HepG2 (cell line): ENCODE results near the gene PTGES3. TPM values are rescaled to one million over a fixed set of nuclear protein-coding genes. Genes with fewer than 3 reads are reported as not detected.

Experiments used
- EZH2 ChIP-seq: conservative IDR thresholded peaks from 2 replicates; pipeline ENCODE4 v1.6.1; 2012; ENCODE audit warnings: mild to moderate bottlenecking, low read depth, low read length, moderate library complexity
- FOXK1 ChIP-seq: sonication (generic); formaldehyde crosslinking; IDR thresholded peaks from 2 replicates; pipeline ENCODE4 v1.4.0; 2020; ENCODE audit warnings: low read depth, missing genetic modification reagents, borderline replicate concordance
- GABPA ChIP-seq, 2 experiments: IDR thresholded peaks; 2 replicates each; pipeline ENCODE4 v1.6.1; 2011 to 2016; ENCODE audit warnings: low read depth in 2 of 2, low read length in 1 of 2, missing biosample characterization in 1 of 2, missing genetic modification characterization in 1 of 2
- MAZ ChIP-seq, 2 experiments: sonication (generic) in 1 of 2; formaldehyde crosslinking in 1 of 2; IDR thresholded peaks; 2 replicates each; pipeline versions ENCODE4 v1.5.0 to v1.6.1; 2012 to 2020; ENCODE audit warnings: low read depth in 2 of 2, mild to moderate bottlenecking in 2 of 2, borderline replicate concordance in 1 of 2, improper control_type of control experiment in 1 of 2, low read length in 1 of 2, missing genetic modification reagents in 1 of 2, moderate library complexity in 1 of 2
- PCBP2 ChIP-seq: fragments of 200-400 bp; formaldehyde crosslinking; optimal IDR thresholded peaks from 2 replicates; pipeline ENCODE3; 2018; ENCODE audit warnings: low read length, low read depth; ENCODE audit not compliant: poor library complexity, severe bottlenecking
- PLRG1 ChIP-seq: fragments of 450-650 bp; conservative IDR thresholded peaks from 2 replicates; pipeline ENCODE4 v1.6.1; 2016
- POGK ChIP-seq: sonication (generic); formaldehyde crosslinking; conservative IDR thresholded peaks from 2 replicates; pipeline ENCODE4 v1.8.0; 2022; ENCODE audit warnings: mild to moderate bottlenecking, moderate library complexity, missing genetic modification reagents
- RBFOX2 ChIP-seq: fragments of 200-400 bp; formaldehyde crosslinking; IDR thresholded peaks from 2 replicates; pipeline ENCODE4 v1.6.1; 2017; ENCODE audit warnings: low read depth, mild to moderate bottlenecking, low read length
- SOX13 ChIP-seq, 3 experiments: fragments of 450-650 bp in 1 of 3; sonication (generic) in 1 of 3; formaldehyde crosslinking in 1 of 3; IDR thresholded peaks in 2 of 3; conservative IDR thresholded peaks in 1 of 3; 2 replicates each; pipeline versions ENCODE4 v1.5.0 to v1.6.1; 2016 to 2020; ENCODE audit warnings: antibody characterized with exemption in 1 of 3, mild to moderate bottlenecking in 1 of 3, missing compliant biosample characterization in 1 of 3, missing genetic modification reagents in 1 of 3, moderate library complexity in 1 of 3
- SPEN ChIP-seq: sonication (generic); formaldehyde crosslinking; IDR thresholded peaks from 2 replicates; pipeline ENCODE4 v1.5.1; 2020; ENCODE audit warnings: low read depth, mild to moderate bottlenecking, missing genetic modification reagents
- TBP ChIP-seq: sonication (generic); formaldehyde crosslinking; IDR thresholded peaks from 2 replicates; pipeline ENCODE4 v1.5.0; 2020; ENCODE audit warnings: missing genetic modification reagents
- THAP8 ChIP-seq: sonication (generic); formaldehyde crosslinking; IDR thresholded peaks from 2 replicates; pipeline ENCODE4 v1.5.1; 2020; ENCODE audit warnings: missing genetic modification reagents, mild to moderate bottlenecking, borderline replicate concordance
- TMF1 ChIP-seq: sonication (generic); formaldehyde crosslinking; IDR thresholded peaks from 2 replicates; pipeline ENCODE4 v1.8.1; 2022; ENCODE audit warnings: low read depth, missing genetic modification reagents
- ZBTB21 ChIP-seq: sonication (generic); formaldehyde crosslinking; IDR thresholded peaks from 2 replicates; pipeline ENCODE4 v1.4.0; 2020; ENCODE audit warnings: missing genetic modification reagents
- ZNF234 ChIP-seq: sonication (generic); formaldehyde crosslinking; conservative IDR thresholded peaks from 2 replicates; pipeline ENCODE4 v1.5.1; 2020; ENCODE audit warnings: mild to moderate bottlenecking, missing genetic modification reagents
- ZNF512 ChIP-seq: sonication (generic); formaldehyde crosslinking; IDR thresholded peaks from 2 replicates; pipeline ENCODE4 v1.4.0; 2020; ENCODE audit warnings: mild to moderate bottlenecking, missing genetic modification reagents
- ZNF546 ChIP-seq: sonication (generic); formaldehyde crosslinking; conservative IDR thresholded peaks from 2 replicates; pipeline ENCODE4 v1.8.1; 2023; ENCODE audit warnings: mild to moderate bottlenecking, missing genetic modification reagents
- ZNF564 ChIP-seq: sonication (generic); formaldehyde crosslinking; IDR thresholded peaks from 2 replicates; pipeline ENCODE4 v1.8.1; 2023; ENCODE audit warnings: mild to moderate bottlenecking, missing genetic modification reagents
- ZNF629 ChIP-seq: sonication (generic); formaldehyde crosslinking; conservative IDR thresholded peaks from 2 replicates; pipeline ENCODE4 v1.5.0; 2020; ENCODE audit warnings: missing genetic modification reagents
- ZSCAN31 ChIP-seq: sonication (generic); formaldehyde crosslinking; IDR thresholded peaks from 2 replicates; pipeline ENCODE4 v1.5.0; 2020; ENCODE audit warnings: low read depth, mild to moderate bottlenecking, missing genetic modification reagents
- polyA plus RNA-seq, 8 experiments: library from polyadenylated mRNA; depleted of rRNA in 3 of 8; stranded (reverse) in 7 of 8; unstranded in 1 of 8; fragments of >200 nt; fragmentation: Illumina TruSeq in 4 of 8; extraction: Trizol in 4 of 8; gene quantifications; 2 replicates each; pipeline versions ENCODE4 v1.2.1 to v1.2.3, GENCODE V29; 2011 to 2016; ENCODE audit warnings: low read depth in 4 of 8, missing spikeins in 1 of 8, mixed read lengths in 1 of 8; ENCODE audit not compliant: insufficient read depth in 1 of 8
- total RNA-seq, 5 experiments: library from RNA; depleted of rRNA; stranded (reverse); fragments of >200 nt; fragmentation: Illumina TruSeq; extraction: Trizol; gene quantifications; 2 replicates each; pipeline ENCODE4 v1.2.3, GENCODE V29; 2016; ENCODE audit warnings: low read depth in 1 of 5
- TF ChIP-seq, protein P1 (sequence below): sonication (generic); formaldehyde crosslinking; IDR thresholded peaks from 2 replicates; pipeline ENCODE4 v1.5.1; 2020; ENCODE audit warnings: missing genetic modification reagents, mild to moderate bottlenecking, borderline replicate concordance
- TF ChIP-seq, protein P2 (sequence below): sonication (generic); formaldehyde crosslinking; IDR thresholded peaks from 2 replicates; pipeline ENCODE4 v1.4.0; 2020; ENCODE audit warnings: missing genetic modification reagents, low read depth, mild to moderate bottlenecking, borderline replicate concordance

Gene PTGES3
- total and polyA plus RNA-seq, 2 of the 13 experiments (the other 11 are each of a cell fraction or from before 2014, with no cell fraction given): 54.4 to 159 TPM

GRCh38 chr12:56629459-56630179, 58.5 kb downstream of the PTGES3 start (continued):
- TF ChIP-seq SOX13 (IDR thresholded peaks at IDR 0.05) (no peak), SOX13 (CRISPR knock-in tag; conservative IDR thresholded peaks at IDR 0.05 in 1 of 2, IDR thresholded peaks at IDR 0.05 in 1 of 2) (no peak), RBFOX2 (no peak; the same call in 1 of the 2 replicates), ZBTB21 (CRISPR knock-in tag) (no peak), THAP8 (CRISPR knock-in tag) (no peak), PLRG1 (no peak), ZNF564 (0 out of 2 replicates have a peak, but pooled peaks have one; percentile 65), PCBP2 (no peak), POGK (no peak; the same call in 1 of the 2 replicates), TMF1 (0 out of 2 replicates have a peak, but pooled peaks have one; percentile 4), SPEN (CRISPR knock-in tag) (peak; percentile 18; the same call in 1 of the 2 replicates), ZNF546 (CRISPR knock-in tag) (peak; percentile 36; the same call in 1 of the 2 replicates), FOXK1 (CRISPR knock-in tag) (no peak), TBP (CRISPR knock-in tag) (no peak), EZH2 (no peak), ZNF234 (CRISPR knock-in tag) (0 out of 2 replicates have a peak, but pooled peaks have one; percentile 71), GABPA (IDR thresholded peaks at IDR 0.05; ENCODE audit: low read depth, low read length) (no peak), GABPA (CRISPR knock-in tag; IDR thresholded peaks at IDR 0.05; ENCODE audit: low read depth) (no peak), ZNF629 (CRISPR knock-in tag) (0 out of 2 replicates have a peak, but pooled peaks have one; percentile 16), MAZ (IDR thresholded peaks at IDR 0.05; ENCODE audit: borderline replicate concordance, low read depth, low read length) (no peak), MAZ (CRISPR knock-in tag; IDR thresholded peaks at IDR 0.05; ENCODE audit: low read depth) (0 out of 2 replicates have a peak, but pooled peaks have one; percentile 52), ZSCAN31 (CRISPR knock-in tag) (0 out of 2 replicates have a peak, but pooled peaks have one; percentile 38), ZNF512 (CRISPR knock-in tag) (no peak)
- TF ChIP-seq, protein P1, sequence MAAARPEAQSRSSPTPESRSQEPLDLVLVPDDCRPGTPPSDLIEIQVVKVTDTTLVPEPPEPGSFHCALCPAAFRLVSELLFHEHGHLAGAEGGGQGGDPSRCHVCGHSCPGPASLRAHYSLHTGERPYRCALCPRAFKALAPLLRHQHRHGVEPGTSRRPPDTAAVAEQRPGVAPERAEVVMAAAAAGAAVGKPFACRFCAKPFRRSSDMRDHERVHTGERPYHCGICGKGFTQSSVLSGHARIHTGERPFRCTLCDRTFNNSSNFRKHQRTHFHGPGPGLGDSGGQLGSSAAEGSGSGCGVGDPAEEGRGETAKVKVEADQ (CRISPR knock-in tag): no peak
- TF ChIP-seq, protein P2, sequence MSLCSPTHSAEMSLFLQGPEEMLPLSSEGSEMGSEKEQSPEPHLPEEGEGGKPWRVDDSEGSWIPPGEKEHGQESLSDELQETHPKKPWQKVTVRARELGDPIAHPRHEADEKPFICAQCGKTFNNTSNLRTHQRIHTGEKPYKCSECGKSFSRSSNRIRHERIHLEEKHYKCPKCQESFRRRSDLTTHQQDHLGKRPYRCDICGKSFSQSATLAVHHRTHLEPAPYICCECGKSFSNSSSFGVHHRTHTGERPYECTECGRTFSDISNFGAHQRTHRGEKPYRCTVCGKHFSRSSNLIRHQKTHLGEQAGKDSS (CRISPR knock-in tag): no peak
